ENCODE results near the gene POU4F3. TPM values are rescaled to one million over a fixed set of nuclear protein-coding genes. Genes with fewer than 3 reads are reported as not detected.

The POU4F3 gene
- total RNA-seq, 4 donors from 2014 or later = 0.19 TPM; not detected in 3

DNA sequence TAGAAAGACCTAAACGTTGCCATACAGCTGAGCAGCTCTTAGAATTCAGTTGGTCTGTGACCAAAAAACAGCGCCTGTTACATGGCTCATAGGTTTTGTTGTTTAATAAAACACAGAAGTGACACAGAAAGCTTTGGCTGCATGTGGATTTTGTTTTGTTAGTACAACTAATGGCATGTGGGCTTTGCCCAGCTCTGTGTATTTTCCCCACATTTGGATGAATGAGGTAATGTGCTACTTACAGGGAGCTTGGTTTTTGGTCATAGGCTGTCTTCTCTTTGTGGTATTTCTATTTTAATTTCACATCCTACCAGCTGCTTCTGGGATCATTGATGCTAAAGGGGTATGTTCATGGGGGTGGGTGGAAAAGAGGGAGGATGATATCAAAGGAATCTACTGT lies 37.0 kb upstream of the POU4F3 start:
- 58% methylated on average over 2 of the region's 2 CpGs for WGBS
- H3K27me3 ChIP-seq = no peaks in the 10 kb centered on the region
- no peak overlapping the region for H3K4me3 ChIP-seq
- no peak overlapping the region for H3K27ac ChIP-seq
- H3K9me3 ChIP-seq = no peaks in the 10 kb centered on the region
- DNase-seq (ENCODE audit: low spot score in 2 of 2) = no peak
- H3K4me1 ChIP-seq = no peaks in the 10 kb centered on the region
- no peaks in the 10 kb centered on the region for H3K36me3 ChIP-seq
- TF ChIP-seq, protein P1, sequence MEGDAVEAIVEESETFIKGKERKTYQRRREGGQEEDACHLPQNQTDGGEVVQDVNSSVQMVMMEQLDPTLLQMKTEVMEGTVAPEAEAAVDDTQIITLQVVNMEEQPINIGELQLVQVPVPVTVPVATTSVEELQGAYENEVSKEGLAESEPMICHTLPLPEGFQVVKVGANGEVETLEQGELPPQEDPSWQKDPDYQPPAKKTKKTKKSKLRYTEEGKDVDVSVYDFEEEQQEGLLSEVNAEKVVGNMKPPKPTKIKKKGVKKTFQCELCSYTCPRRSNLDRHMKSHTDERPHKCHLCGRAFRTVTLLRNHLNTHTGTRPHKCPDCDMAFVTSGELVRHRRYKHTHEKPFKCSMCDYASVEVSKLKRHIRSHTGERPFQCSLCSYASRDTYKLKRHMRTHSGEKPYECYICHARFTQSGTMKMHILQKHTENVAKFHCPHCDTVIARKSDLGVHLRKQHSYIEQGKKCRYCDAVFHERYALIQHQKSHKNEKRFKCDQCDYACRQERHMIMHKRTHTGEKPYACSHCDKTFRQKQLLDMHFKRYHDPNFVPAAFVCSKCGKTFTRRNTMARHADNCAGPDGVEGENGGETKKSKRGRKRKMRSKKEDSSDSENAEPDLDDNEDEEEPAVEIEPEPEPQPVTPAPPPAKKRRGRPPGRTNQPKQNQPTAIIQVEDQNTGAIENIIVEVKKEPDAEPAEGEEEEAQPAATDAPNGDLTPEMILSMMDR (IDR thresholded peaks at IDR 0.05) = no peak

DNA sequence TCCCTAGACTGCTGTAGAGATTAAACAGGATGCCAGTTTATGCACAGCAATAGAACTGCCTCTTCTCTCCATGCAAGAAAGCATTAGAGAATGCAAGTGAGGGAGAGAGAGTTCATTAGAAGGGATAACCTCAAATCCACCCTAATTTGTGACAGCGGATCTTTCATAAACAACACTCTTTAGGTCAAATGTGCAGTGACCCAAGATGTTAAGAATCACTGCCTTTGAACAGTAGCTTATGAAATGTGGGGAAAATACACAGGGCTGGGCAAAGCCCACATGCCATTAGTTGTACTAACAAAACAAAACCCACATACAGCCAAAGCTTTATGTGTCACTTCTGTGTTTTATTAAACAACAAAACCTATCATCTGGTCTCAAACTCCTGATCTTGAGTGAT lies 36.2 kb upstream of the POU4F3 start:
- H3K9me3 ChIP-seq = no peaks in the 10 kb centered on the region
- TF ChIP-seq POLR2AphosphoS5 (IDR thresholded peaks at IDR 0.05) = no peak
- TF ChIP-seq EP300 (IDR thresholded peaks at IDR 0.05) = no peak
- no peak for TF ChIP-seq POLR2A (IDR thresholded peaks at IDR 0.05)
- TF ChIP-seq, protein P1 (IDR thresholded peaks at IDR 0.05) = no peak
- 96% methylated on average over 1 of the region's 1 CpG for WGBS
- no peak for DNase-seq (ENCODE audit: low spot score in 2 of 2)
- H3K27me3 ChIP-seq = no peaks in the 10 kb centered on the region
- no peak overlapping the region for H3K4me3 ChIP-seq
- no peak overlapping the region for H3K27ac ChIP-seq
- no peaks in the 10 kb centered on the region for H3K4me1 ChIP-seq
- H3K36me3 ChIP-seq = no peaks in the 10 kb centered on the region

DNA sequence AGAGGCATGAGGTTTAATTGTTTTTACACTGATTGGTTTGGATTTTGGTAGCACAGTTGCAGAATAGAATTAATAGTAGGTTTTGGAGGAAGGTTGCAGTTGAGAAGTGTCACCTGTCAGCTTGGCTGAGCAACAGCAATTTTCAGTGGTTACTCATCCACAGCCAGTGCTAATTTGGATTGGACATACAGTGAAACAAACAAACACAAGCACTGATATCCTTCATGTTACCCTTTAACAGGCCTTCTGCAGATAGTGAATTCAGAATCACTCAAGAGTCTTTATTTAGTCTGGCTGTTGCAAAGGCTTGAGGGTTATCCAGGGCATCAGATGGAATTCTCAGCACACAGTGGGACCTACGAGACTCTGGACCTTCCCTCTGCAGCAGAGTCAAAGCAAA lies 31.8 kb upstream of the POU4F3 start:
- Histone ChIP-seq H3K27ac (no peak overlapping the region), H3K4me1 (no peaks in the 10 kb centered on the region)
- 60% methylated on average over 1 of the region's 1 CpG for WGBS

DNA sequence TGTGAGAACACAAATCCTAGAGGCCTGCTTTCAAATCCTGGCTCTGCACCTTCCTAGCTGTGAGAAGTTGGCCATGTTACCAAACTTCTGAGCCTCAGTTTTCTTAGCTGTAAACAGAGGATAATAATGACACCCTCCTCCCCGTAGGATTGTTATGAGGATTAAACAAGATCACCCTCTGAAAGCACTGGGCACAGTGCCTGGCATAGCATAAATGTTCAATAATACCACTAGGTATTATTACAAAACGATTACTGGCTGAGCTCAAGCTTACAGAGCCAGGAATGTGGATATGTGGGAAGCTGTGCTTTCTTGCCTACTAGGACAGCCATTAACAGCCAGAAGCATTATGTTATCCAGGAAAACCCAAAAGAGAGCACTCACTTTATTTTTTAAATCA lies 30.8 kb upstream of the POU4F3 start:
- 77% methylated on average over 2 of the region's 2 CpGs for WGBS

More for the DNA sequence above, 31.8 kb upstream of the POU4F3 start:
- no peak for DNase-seq (ENCODE audit: low spot score in 2 of 2)
- no peaks in the 10 kb centered on the region for H3K27me3 ChIP-seq
- TF ChIP-seq, protein P1 (IDR thresholded peaks at IDR 0.05) = no peak
- TF ChIP-seq POLR2AphosphoS5 (IDR thresholded peaks at IDR 0.05) (no peak), POLR2A (IDR thresholded peaks at IDR 0.05) (no peak), EP300 (IDR thresholded peaks at IDR 0.05) (no peak)
- no peaks in the 10 kb centered on the region for H3K9me3 ChIP-seq
- no peak overlapping the region for H3K4me3 ChIP-seq
- H3K36me3 ChIP-seq = no peaks in the 10 kb centered on the region

DNA sequence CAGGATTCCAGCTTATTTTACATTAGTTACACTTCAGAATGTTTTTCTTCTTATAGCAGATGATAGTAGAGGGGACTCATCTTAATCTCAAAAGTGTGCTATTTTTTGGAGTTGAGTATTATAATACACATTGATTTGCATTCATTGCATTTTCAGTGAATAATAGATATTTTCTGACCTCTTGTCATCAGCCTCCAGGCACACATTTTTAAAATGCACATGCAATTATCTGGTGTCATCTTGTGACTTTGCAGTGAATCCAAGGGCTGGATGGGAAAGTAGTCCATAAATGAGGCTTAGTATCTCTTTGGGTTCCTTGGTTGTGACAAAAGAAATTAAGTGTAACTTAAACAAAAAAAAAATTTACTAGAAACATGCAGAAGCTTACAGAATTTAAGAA lies 28.1 kb upstream of the POU4F3 start:
- TF ChIP-seq, protein P1 (IDR thresholded peaks at IDR 0.05) = no peak
- TF ChIP-seq POLR2AphosphoS5 (IDR thresholded peaks at IDR 0.05) (no peak), EP300 (IDR thresholded peaks at IDR 0.05) (no peak), POLR2A (IDR thresholded peaks at IDR 0.05) (no peak)
- H3K4me3 ChIP-seq = no peak overlapping the region
- no peaks in the 10 kb centered on the region for H3K9me3 ChIP-seq
- no peaks in the 10 kb centered on the region for H3K36me3 ChIP-seq
- H3K27me3 ChIP-seq = no peaks in the 10 kb centered on the region
- no peak overlapping the region for H3K27ac ChIP-seq
- DNase-seq (ENCODE audit: low spot score in 2 of 2) = no peak
- no peaks in the 10 kb centered on the region for H3K4me1 ChIP-seq

More for the DNA sequence above, 30.8 kb upstream of the POU4F3 start:
- Histone ChIP-seq H3K9me3 (no peaks in the 10 kb centered on the region), H3K27me3 (no peaks in the 10 kb centered on the region), H3K4me1 (no peaks in the 10 kb centered on the region), H3K4me3 (no peak overlapping the region), H3K27ac (no peak overlapping the region), H3K36me3 (no peaks in the 10 kb centered on the region)
- TF ChIP-seq POLR2A (IDR thresholded peaks at IDR 0.05) (no peak), POLR2AphosphoS5 (IDR thresholded peaks at IDR 0.05) (no peak), EP300 (IDR thresholded peaks at IDR 0.05) (no peak)
- TF ChIP-seq, protein P1 (IDR thresholded peaks at IDR 0.05) = no peak
- no peak for DNase-seq (ENCODE audit: low spot score in 2 of 2)
